Neural crest cell (in vitro differentiated cells): ENCODE measurements around the gene PKDREJ. TPM values are rescaled to one million over a fixed set of nuclear protein-coding genes. Genes with fewer than 3 reads are reported as not detected.
"Not testable (repeated sequence)": the region's sequence is repeated elsewhere in the genome, so short reads cannot be mapped to it uniquely, and the experiment has no call there.

ENCODE experiments used
- DNase-seq: peaks from one replicate; pipeline ENCODE4 v3.0.0; 2021; ENCODE audit warnings: low read depth, mixed read lengths, low spot score
- H3K27ac Mint-ChIP-seq: one replicate; pipeline ENCODE4 v1.8.0; 2021; ENCODE audit warnings: mild to moderate bottlenecking, mixed read lengths; ENCODE audit not compliant: unreplicated experiment
- H3K27me3 Mint-ChIP-seq: 2 replicates; pipeline ENCODE4 v1.8.0; 2021; ENCODE audit warnings: low read depth, mild to moderate bottlenecking, mixed read lengths
- H3K36me3 Mint-ChIP-seq: 2 replicates; pipeline ENCODE4 v1.8.0; 2021; ENCODE audit warnings: low read depth, mild to moderate bottlenecking, mixed read lengths
- H3K4me1 Mint-ChIP-seq: 2 replicates; pipeline ENCODE4 v1.8.0; 2021; ENCODE audit warnings: mixed read lengths
- H3K4me3 Mint-ChIP-seq: one replicate; pipeline ENCODE4 v1.8.0; 2021; ENCODE audit warnings: mild to moderate bottlenecking, mixed read lengths
- H3K9me3 Mint-ChIP-seq: 2 replicates; pipeline ENCODE4 v1.8.0; 2021; ENCODE audit warnings: mixed read lengths
- total RNA-seq: library from RNA; stranded (reverse); gene quantifications from 2 replicates; pipeline ENCODE4 v1.2.1, GENCODE V29; 2021
- TF ChIP-seq, protein P1 (sequence below): fragments of 200-600 bp; sonication (generic); conservative IDR thresholded peaks from 2 replicates; pipeline ENCODE4 v1.5.0; 2021; ENCODE audit warnings: antibody characterized with exemption, mild to moderate bottlenecking

PKDREJ gene
- total RNA-seq, 1 donor from 2014 or later, result 0.02 TPM

DNA sequence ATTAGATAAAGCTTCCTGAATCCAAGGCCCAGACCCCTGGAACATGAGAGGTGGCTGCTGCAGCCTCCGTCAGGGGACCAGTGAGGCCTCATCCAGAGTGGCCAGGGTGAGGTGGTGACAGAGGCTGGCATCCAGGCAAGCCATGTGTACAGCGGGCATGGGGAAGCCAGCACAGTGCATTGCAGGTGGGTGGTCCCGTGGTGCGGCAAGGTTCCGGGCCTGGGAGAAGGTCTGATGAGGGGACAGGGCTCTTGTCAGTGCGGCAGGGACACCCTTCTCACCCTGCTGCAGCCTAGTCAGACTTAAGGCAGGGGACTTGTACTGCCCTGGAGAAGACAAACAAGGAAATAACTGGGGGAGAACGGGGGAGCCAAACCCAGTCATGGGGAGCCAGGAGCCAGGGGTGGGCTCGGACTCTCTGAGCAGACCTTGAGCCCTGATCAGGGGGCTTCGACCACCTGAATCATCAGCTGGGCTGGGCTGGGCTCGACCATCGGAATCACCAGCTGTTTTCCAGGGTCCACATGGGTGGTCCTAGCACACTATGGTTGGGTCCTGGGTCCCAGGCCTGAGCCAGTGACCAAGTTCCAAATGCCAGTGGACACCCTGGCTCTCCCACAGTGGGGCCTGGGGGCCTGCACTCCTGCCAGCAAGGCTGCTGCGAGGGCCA lies 9.8 kb upstream of the PKDREJ start:
- TF ChIP-seq, protein P1, sequence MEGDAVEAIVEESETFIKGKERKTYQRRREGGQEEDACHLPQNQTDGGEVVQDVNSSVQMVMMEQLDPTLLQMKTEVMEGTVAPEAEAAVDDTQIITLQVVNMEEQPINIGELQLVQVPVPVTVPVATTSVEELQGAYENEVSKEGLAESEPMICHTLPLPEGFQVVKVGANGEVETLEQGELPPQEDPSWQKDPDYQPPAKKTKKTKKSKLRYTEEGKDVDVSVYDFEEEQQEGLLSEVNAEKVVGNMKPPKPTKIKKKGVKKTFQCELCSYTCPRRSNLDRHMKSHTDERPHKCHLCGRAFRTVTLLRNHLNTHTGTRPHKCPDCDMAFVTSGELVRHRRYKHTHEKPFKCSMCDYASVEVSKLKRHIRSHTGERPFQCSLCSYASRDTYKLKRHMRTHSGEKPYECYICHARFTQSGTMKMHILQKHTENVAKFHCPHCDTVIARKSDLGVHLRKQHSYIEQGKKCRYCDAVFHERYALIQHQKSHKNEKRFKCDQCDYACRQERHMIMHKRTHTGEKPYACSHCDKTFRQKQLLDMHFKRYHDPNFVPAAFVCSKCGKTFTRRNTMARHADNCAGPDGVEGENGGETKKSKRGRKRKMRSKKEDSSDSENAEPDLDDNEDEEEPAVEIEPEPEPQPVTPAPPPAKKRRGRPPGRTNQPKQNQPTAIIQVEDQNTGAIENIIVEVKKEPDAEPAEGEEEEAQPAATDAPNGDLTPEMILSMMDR, result no peak
- no peak overlapping the region for H3K4me3 Mint-ChIP-seq
- H3K9me3 Mint-ChIP-seq, result no peaks in the 10 kb centered on the region
- no peak for DNase-seq
- H3K27me3 Mint-ChIP-seq, result no peaks in the 10 kb centered on the region
- H3K27ac Mint-ChIP-seq, result no peak overlapping the region
- H3K36me3 Mint-ChIP-seq, result peaks cover 13% of the 10 kb centered on the region
- peaks cover 13% of the 10 kb centered on the region for H3K4me1 Mint-ChIP-seq

- no peak overlapping the region for H3K27ac Mint-ChIP-seq
- peaks cover 17% of the 10 kb centered on the region for H3K36me3 Mint-ChIP-seq
- peaks cover 18% of the 10 kb centered on the region for H3K4me1 Mint-ChIP-seq
- TF ChIP-seq, protein P1, result no peak
- H3K9me3 Mint-ChIP-seq, result no peaks in the 10 kb centered on the region
- H3K27me3 Mint-ChIP-seq, result peaks cover 5% of the 10 kb centered on the region
- no peak overlapping the region for H3K4me3 Mint-ChIP-seq
- no peak for DNase-seq
Observed at GRCh38 chr22:46272196-46272595, 9.1 kb upstream of the PKDREJ start.

DNA sequence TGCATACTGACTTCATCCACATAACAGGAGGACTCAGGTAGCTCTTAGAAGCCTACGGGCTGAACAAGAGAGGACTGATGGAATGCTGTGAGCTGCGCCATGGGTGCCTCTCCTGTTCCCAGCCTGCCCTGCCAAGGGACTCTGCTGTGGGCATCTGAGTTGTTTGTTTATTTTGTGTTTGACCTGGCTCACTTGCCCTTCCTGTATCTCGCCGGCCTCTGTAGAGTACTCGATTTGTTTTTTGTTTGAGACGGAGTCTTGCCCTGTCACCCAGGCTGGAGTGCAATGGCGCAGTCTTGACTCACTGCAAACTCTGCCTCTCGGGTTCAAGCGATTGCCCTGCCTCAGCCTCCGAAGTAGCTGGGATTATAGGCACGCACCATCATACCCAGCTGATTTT lies 6.4 kb upstream of the PKDREJ start:
- Mint-ChIP-seq H3K9me3 (peaks cover 5% of the 10 kb centered on the region), H3K36me3 (peaks cover 17% of the 10 kb centered on the region), H3K4me3 (peak overlapping the region; percentile 93), H3K27me3 (peaks cover 30% of the 10 kb centered on the region), H3K27ac (no peak overlapping the region), H3K4me1 (peaks cover 20% of the 10 kb centered on the region)
- no peak for DNase-seq
- TF ChIP-seq, protein P1, result no peak

DNA sequence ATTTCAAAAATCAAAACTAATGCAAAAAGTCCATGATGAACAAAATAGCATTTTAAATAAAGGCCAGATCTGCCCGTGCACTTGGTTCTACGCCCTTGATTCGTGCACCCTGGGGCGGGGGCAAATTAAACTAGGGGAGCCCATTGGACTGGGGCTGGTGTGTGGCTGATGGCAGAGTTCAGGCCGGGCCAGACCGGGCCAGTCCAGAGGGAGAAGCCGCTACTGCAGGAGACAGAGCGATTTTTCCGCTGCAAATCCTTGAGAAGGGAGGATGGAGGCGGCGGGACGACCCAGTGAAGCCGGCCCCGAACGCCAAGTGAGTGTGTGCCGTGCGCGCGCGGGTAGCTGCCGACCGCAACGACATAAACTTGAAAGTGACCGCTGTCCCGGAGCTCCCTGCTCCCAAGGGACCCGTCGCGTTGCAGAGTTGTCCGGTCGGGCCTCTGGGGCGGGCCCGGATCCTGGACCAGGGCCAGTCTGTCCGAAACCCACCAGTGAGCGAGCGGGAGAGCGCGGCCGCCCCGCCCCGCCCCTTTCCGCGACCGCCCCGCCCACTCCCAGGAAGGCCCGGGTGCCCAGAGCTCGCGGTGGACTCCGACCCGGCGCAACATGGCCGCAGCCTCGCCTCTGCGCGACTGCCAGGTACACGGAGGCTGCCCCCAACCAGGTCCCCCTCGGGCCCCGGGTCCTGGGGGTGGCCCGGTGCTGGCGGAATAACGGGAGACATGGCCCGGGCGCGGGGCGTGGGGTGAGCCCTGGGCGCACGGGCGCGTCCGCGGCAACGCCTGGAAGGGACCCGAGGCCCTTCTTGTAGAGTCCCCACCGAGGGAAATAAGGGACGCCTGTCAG lies 4.5 kb upstream of the PKDREJ start, which contains the start of gene TTC38:
TSS of gene TTC38 (plus strand) at position 578 of the 849 bp plus-strand sequence. CDS start at position 610, 32 bp downstream.
- TF ChIP-seq, protein P1, result no peak
- peaks cover 20% of the 10 kb centered on the region for H3K36me3 Mint-ChIP-seq
- peak within 1 kb of the TSS; percentile 93 for H3K4me3 Mint-ChIP-seq
- H3K4me1 Mint-ChIP-seq, result peaks cover 20% of the 10 kb centered on the region
- peak within 1 kb of the TSS; percentile 75 for H3K27ac Mint-ChIP-seq
- peak; percentile 67 for DNase-seq
- H3K27me3 Mint-ChIP-seq, result peaks cover 44% of the 10 kb centered on the region
- H3K9me3 Mint-ChIP-seq, result peaks cover 12% of the 10 kb centered on the region

- Mint-ChIP-seq H3K4me3 (peak overlapping the region; percentile 64), H3K4me1 (peaks cover 20% of the 10 kb centered on the region), H3K27me3 (peaks cover 64% of the 10 kb centered on the region), H3K9me3 (peaks cover 12% of the 10 kb centered on the region), H3K36me3 (peaks cover 30% of the 10 kb centered on the region)
- DNase-seq, H3K27ac Mint-ChIP-seq: not testable (repeated sequence)
Observed at GRCh38 chr22:46265627-46266026, 2.5 kb upstream of the PKDREJ start.

GRCh38 chr22:46264520-46264919 lies 1.4 kb upstream of the PKDREJ start:
- not testable (repeated sequence) for H3K27ac Mint-ChIP-seq, DNase-seq
- H3K9me3 Mint-ChIP-seq, result peaks cover 12% of the 10 kb centered on the region
- H3K4me3 Mint-ChIP-seq, result peak overlapping the region; percentile 68
- H3K36me3 Mint-ChIP-seq, result peaks cover 30% of the 10 kb centered on the region
- peaks cover 75% of the 10 kb centered on the region for H3K27me3 Mint-ChIP-seq
- H3K4me1 Mint-ChIP-seq, result peaks cover 16% of the 10 kb centered on the region
